HCT116 (cell line): Measurements from ENCODE around the gene FOXO6. TPM values are rescaled to one million over a fixed set of nuclear protein-coding genes. Genes with fewer than 3 reads are reported as not detected.

ENCODE experiments used
- ATAC-seq: fragments of 200-7000 bp; cut with Tn5 transposase; 2 replicates; pipeline ENCODE4 v1.9.1; 2020; ENCODE audit warnings: mild to moderate bottlenecking, moderate library complexity
- BruUV-seq: library from RNA; stranded (reverse); fragments of 400-500 nt; replicated peaks from 2 replicates; lab custom pipeline; 2021; lab: Mats Ljungman, UMichigan
- CTCF ChIA-PET: fragments of 300-600 bp; sonication (Branson Sonifier 250); formaldehyde crosslinking; loops from one replicate; lab custom pipeline; 2021; ENCODE audit warnings: antibody characterized with exemption; lab: Charles Lee
- POLR2A ChIA-PET: fragments of 300-600, 350-600 bp; sonication (Branson Sonifier 250); formaldehyde crosslinking; loops from one replicate; lab custom pipeline; 2021; ENCODE audit warnings: antibody characterized with exemption; lab: Charles Lee
- RAD21 ChIA-PET, 2 experiments: fragments of 300-600 bp; sonication (Branson Sonifier 250); formaldehyde crosslinking; loops; one replicate each; lab custom pipeline; 2023; ENCODE audit warnings: low total read pairs in 2 of 2; ENCODE audit not compliant: uncharacterized antibody in 2 of 2, unreplicated experiment in 2 of 2, low non-redundant PET in 1 of 2; lab: Charles Lee
- DNase-seq: peaks from one replicate; pipeline ENCODE4 v3.0.0-alpha.2; 2010; ENCODE audit warnings: low read depth, low spot score
- H2AFZ ChIP-seq: fragments of 200-600 bp; shearing (Covaris generic), sonication (generic); 2 replicates; pipeline ENCODE4 v1.6.1; 2017; ENCODE audit warnings: low read depth, mixed run types, mixed read lengths, antibody characterized with exemption, low read length; ENCODE audit not compliant: poor library complexity, severe bottlenecking
- H3K27ac ChIP-seq: 2 replicates; pipeline ENCODE4 v1.5.1; 2012; ENCODE audit warnings: low read depth, low read length
- H3K27me3 ChIP-seq: fragments of 200-600 bp; sonication (generic); 2 replicates; pipeline ENCODE4 v1.6.1; 2016; ENCODE audit warnings: mixed run types, low read length, mixed read lengths; ENCODE audit not compliant: insufficient read depth
- H3K36me3 ChIP-seq, 2 experiments: fragments of 200-500 bp in 1 of 2; fragments of 200-600 bp in 1 of 2; sonication (Bioruptor generic) in 1 of 2; sonication (generic) in 1 of 2; 2 replicates each; pipeline versions ENCODE4 v1.5.1 to v1.6.1; 2014 to 2016; ENCODE audit warnings: low read length in 2 of 2, inconsistent platforms in 1 of 2, mixed read lengths in 1 of 2, mixed run types in 1 of 2; ENCODE audit not compliant: insufficient read depth in 2 of 2, control insufficient read depth in 1 of 2
- H3K4me1 ChIP-seq, 2 experiments: fragments of 200-600 bp in 1 of 2; sonication (generic) in 1 of 2; 2 replicates each; pipeline versions ENCODE4 v1.5.1 to v1.6.1; 2012 to 2017; ENCODE audit warnings: low read length in 2 of 2, inconsistent platforms in 1 of 2, mild to moderate bottlenecking in 1 of 2, mixed read lengths in 1 of 2, mixed run types in 1 of 2, moderate library complexity in 1 of 2; ENCODE audit not compliant: insufficient read depth in 2 of 2, control insufficient read depth in 1 of 2
- H3K4me2 ChIP-seq: fragments of 200-600 bp; sonication (generic); 2 replicates; pipeline ENCODE4 v1.6.1; 2017; ENCODE audit warnings: mixed run types, low read length, mixed read lengths
- H3K4me3 ChIP-seq, 2 experiments: fragments of 200-600 bp in 1 of 2; sonication (generic) in 1 of 2; replicated peaks in 1 of 2; 2 replicates each; pipeline ENCODE4 v1.5.1; 2011 to 2016; ENCODE audit warnings: low read length in 2 of 2, control low read depth in 1 of 2, low read depth in 1 of 2, mild to moderate bottlenecking in 1 of 2, mixed read lengths in 1 of 2, mixed run types in 1 of 2
- H3K79me2 ChIP-seq: fragments of 200-600 bp; sonication (generic); 2 replicates; pipeline ENCODE4 v1.6.1; 2017; ENCODE audit warnings: mild to moderate bottlenecking, mixed run types, low read length, moderate library complexity, mixed read lengths; ENCODE audit not compliant: insufficient read depth
- H3K9ac ChIP-seq: fragments of 200-600 bp; sonication (generic); 2 replicates; pipeline ENCODE4 v1.6.1; 2016; ENCODE audit warnings: low read length, mixed read lengths
- H3K9me2 ChIP-seq: fragments of 200-600 bp; sonication (generic), shearing (Covaris generic); 2 replicates; pipeline ENCODE4 v1.6.1; 2017; ENCODE audit warnings: mixed run types, mild to moderate bottlenecking, moderate library complexity; ENCODE audit not compliant: insufficient read depth
- H3K9me3 ChIP-seq, 2 experiments: fragments of 200-500 bp in 1 of 2; fragments of 200-600 bp in 1 of 2; sonication (Bioruptor generic) in 1 of 2; sonication (generic) in 1 of 2; 2 replicates each; pipeline ENCODE4 v1.6.1; 2014 to 2017; ENCODE audit warnings: low read length in 2 of 2, mixed read lengths in 2 of 2, inconsistent platforms in 1 of 2, low read depth in 1 of 2, mild to moderate bottlenecking in 1 of 2, mixed run types in 1 of 2, moderate library complexity in 1 of 2; ENCODE audit not compliant: control insufficient read depth in 1 of 2, insufficient read depth in 1 of 2
- H4K20me1 ChIP-seq: fragments of 200-600 bp; sonication (generic), shearing (Covaris generic); 2 replicates; pipeline ENCODE4 v1.6.1; 2017; ENCODE audit warnings: mixed run types, mild to moderate bottlenecking, moderate library complexity; ENCODE audit not compliant: insufficient read depth
- CBX3 ChIP-seq: IDR thresholded peaks from 2 replicates; pipeline ENCODE4 v1.6.1; 2012; ENCODE audit warnings: low read depth
- EZH2phosphoT487 ChIP-seq: fragments of 200-600 bp; IDR thresholded peaks from 2 replicates; pipeline ENCODE4 v1.6.1; 2018; ENCODE audit warnings: antibody characterized with exemption, borderline replicate concordance
- JUND ChIP-seq: IDR thresholded peaks from 2 replicates; pipeline ENCODE4 v1.6.1; 2012
- POLR2AphosphoS5 ChIP-seq: IDR thresholded peaks from 2 replicates; pipeline ENCODE4 v1.6.1; 2011; ENCODE audit warnings: mild to moderate bottlenecking, low read depth, low read length, moderate library complexity
- SP1 ChIP-seq: IDR thresholded peaks from 2 replicates; pipeline ENCODE4 v1.6.1; 2012; ENCODE audit warnings: low read depth
- SRF ChIP-seq: IDR thresholded peaks from 2 replicates; pipeline ENCODE4 v1.6.1; 2012; ENCODE audit warnings: low read depth
- YY1 ChIP-seq: IDR thresholded peaks from 2 replicates; pipeline ENCODE4 v1.6.1; 2011; ENCODE audit warnings: low read length, low read depth, moderate library complexity, mild to moderate bottlenecking; ENCODE audit not compliant: insufficient replicate concordance; ENCODE audit errors: extremely low read depth
- ZFX ChIP-seq: fragments of 450-650 bp; IDR thresholded peaks from 2 replicates; pipeline ENCODE4 v1.6.1; 2017
- ZNF274 ChIP-seq: fragments of 200-500 bp; sonication (Bioruptor generic); IDR thresholded peaks from 2 replicates; pipeline ENCODE4 v1.6.1; 2014; ENCODE audit warnings: mild to moderate bottlenecking, low read depth, low read length, inconsistent platforms
- intact Hi-C: fragments of 100-400 bp; cut with micrococcal nuclease; formaldehyde crosslinking; loops from 2 replicates; pipeline ENCODE4 v1.10.0; 2022
- total RNA-seq: library from RNA; stranded (reverse); gene quantifications from one replicate; pipeline ENCODE4 v1.2.1, GENCODE V29; 2021; ENCODE audit not compliant: unreplicated experiment
- TF ChIP-seq, protein P1 (sequence below), 3 experiments: fragments of 200-600 bp in 1 of 3; sonication (generic) in 1 of 3; IDR thresholded peaks in 2 of 3; conservative IDR thresholded peaks in 1 of 3; 2 replicates each; pipeline ENCODE4 v1.5.1; 2012 to 2017; ENCODE audit warnings: low read depth in 2 of 3, low read length in 2 of 3, antibody characterized with exemption in 1 of 3, borderline replicate concordance in 1 of 3, control low read depth in 1 of 3, mild to moderate bottlenecking in 1 of 3, mixed read lengths in 1 of 3, mixed run types in 1 of 3, moderate library complexity in 1 of 3; ENCODE audit not compliant: insufficient read depth in 1 of 3
- TF ChIP-seq, protein P2 (sequence below): IDR thresholded peaks from 2 replicates; pipeline ENCODE4 v1.6.1; 2012

Gene FOXO6
- total RNA-seq, 1 experiment from 2014 or later, result 7.0 TPM

DNA sequence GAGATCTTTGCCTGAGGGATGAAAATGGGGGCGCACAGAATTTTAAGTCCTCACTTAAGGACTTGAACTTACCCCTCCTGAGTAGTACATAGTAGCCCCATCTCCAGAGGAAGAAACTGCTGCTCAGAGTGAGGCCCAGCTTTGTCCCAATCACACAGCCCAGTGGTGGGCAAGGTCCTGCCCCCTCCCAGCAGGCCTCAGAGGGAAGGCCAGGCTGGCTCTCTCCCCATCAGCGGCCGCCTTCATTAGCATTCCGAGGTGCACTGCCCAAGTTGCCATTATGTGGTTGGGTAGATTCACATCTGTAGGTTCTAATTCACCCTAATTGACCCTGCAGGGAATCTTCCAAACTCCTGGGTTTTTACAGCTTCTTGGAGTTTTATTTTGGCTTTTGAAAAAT, 59.1 kb downstream of the FOXO6 start:
- Histone ChIP-seq H3K4me1 (peaks cover 18 to 49% of the 10 kb centered on the region in 2 experiments; a peak in 3 of 4 replicates), H3K9me2 (no peaks in the 10 kb centered on the region), H3K27me3 (no peaks in the 10 kb centered on the region), H3K9me3 (no peaks in the 10 kb centered on the region), H3K36me3 (no peaks in the 10 kb centered on the region), H3K4me2 (no peak overlapping the region), H3K9ac (no peak overlapping the region), H3K4me3 (no peak overlapping the region), H4K20me1 (no peaks in the 10 kb centered on the region)
- ChIA-PET CTCF (interaction anchor here (1.3 to 4.5 kb wide), 3 partner anchors 10 to 97 kb away, joined by 3 to 53 read pairs (median 7); no protein-coding TSS in a partner anchor), POLR2A (no interaction called here), RAD21 (interaction anchor here in 1 of 2 experiments (2.3 kb wide), 1 partner anchor 97 kb away, joined by 7 read pairs; no protein-coding TSS in a partner anchor)
- no peak for DNase-seq
- intact Hi-C loops, result no loop called here
- no TSS peak for BruUV-seq
- no peak for TF ChIP-seq ZFX
- TF ChIP-seq, protein P1, sequence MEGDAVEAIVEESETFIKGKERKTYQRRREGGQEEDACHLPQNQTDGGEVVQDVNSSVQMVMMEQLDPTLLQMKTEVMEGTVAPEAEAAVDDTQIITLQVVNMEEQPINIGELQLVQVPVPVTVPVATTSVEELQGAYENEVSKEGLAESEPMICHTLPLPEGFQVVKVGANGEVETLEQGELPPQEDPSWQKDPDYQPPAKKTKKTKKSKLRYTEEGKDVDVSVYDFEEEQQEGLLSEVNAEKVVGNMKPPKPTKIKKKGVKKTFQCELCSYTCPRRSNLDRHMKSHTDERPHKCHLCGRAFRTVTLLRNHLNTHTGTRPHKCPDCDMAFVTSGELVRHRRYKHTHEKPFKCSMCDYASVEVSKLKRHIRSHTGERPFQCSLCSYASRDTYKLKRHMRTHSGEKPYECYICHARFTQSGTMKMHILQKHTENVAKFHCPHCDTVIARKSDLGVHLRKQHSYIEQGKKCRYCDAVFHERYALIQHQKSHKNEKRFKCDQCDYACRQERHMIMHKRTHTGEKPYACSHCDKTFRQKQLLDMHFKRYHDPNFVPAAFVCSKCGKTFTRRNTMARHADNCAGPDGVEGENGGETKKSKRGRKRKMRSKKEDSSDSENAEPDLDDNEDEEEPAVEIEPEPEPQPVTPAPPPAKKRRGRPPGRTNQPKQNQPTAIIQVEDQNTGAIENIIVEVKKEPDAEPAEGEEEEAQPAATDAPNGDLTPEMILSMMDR (IDR thresholded peaks at IDR 0.05 in 2 of 3, conservative IDR thresholded peaks at IDR 0.05 in 1 of 3; ENCODE audit: borderline replicate concordance in 1 of 3, insufficient read depth in 1 of 3, low read depth in 2 of 3, low read length in 2 of 3), result no peak
- TF ChIP-seq CBX3, result no peak
- TF ChIP-seq EZH2phosphoT487, result no peak
- TF ChIP-seq SP1, result no peak
- TF ChIP-seq ZNF274, result no peak
- no peak for TF ChIP-seq POLR2AphosphoS5
- TF ChIP-seq, protein P2, sequence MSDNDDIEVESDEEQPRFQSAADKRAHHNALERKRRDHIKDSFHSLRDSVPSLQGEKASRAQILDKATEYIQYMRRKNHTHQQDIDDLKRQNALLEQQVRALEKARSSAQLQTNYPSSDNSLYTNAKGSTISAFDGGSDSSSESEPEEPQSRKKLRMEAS, result no peak
- no peak for TF ChIP-seq SRF
- no peak for TF ChIP-seq JUND
- no peak for TF ChIP-seq YY1
- TF ChIP-seq, all 23 proteins: peak for 0
- H3K27ac ChIP-seq, result no peak overlapping the region
- ATAC-seq, result no peak
- H2AFZ ChIP-seq, result no peak overlapping the region
- no peaks in the 10 kb centered on the region for H3K79me2 ChIP-seq
